Measurements from ENCODE around the gene GDF2. TPM values are rescaled to one million over a fixed set of nuclear protein-coding genes. Genes with fewer than 3 reads are reported as not detected.

GDF2 gene
- polyA plus RNA-seq, 1 experiment, result not detected

DNA sequence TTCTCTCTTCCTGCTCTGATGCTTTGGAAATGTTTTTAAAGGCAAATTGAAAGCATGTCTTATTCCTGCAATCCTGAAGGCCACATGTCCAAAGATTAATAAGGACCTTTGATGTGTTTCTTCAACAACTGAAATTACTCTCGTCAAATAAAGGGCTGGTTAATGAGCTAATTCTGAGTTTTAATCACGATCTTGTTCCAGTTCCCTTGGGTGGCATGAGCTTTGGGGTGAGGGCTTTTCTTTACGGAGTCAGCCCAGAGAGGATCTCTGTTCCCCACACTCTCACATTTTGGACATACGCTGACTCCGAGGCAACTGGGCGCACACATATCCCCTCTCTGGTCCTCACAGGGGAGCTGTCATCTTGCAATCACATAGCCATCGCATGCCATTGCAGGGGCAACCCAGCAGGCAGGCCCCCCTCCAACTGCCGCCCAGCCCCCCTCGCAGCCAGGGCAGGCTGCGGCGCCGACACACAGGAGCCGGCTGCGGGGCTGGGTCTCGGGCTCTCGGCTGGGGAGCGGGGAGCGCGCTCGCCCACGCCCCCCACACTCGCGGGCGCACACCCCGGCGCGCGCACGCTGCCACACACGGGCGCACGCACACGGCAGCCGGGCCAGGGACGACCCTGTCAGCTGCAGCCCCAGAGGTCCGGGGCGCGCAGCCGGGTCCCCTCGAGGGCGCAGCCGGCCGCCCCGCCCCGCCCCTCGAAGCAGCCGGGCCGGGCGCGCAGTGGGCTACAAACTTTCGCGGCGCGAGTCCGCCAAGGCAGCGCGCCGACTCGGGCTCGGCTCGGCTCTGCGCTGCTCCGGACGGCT lies 22.4 kb upstream of the GDF2 start, which contains the start of gene GDF10:
GDF10 (plus strand) TSS at position 587 of the 818 bp plus-strand sequence. CDS start 455 bp downstream, outside the sequence.
- ChIA-PET CTCF (interaction anchor here (1.9 to 2.6 kb wide), 3 partner anchors 12 to 275 kb away, joined by 6 to 11 read pairs (median 8); no protein-coding TSS in a partner anchor), POLR2A (no interaction called here)
- H3K4me3 ChIP-seq (ENCODE audit: low read depth, low read length), result no peak within 1 kb of the TSS

DNA sequence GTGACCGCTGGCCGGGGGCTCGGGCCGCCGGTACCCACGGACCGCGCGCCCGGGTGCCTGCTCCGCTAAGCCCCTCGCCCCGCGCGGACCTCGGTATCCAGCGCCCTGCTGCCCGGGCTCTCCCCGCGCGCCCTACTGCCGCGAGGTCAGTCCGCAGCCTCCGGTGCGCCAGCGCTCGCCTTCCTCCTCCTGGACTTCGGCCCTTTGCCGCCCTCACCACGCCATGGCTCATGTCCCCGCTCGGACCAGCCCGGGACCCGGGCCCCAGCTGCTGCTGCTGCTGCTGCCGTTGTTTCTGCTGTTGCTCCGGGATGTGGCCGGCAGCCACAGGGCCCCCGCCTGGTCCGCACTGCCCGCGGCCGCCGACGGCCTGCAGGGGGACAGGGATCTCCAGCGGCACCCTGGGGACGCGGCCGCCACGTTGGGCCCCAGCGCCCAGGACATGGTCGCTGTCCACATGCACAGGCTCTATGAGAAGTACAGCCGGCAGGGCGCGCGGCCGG lies 21.8 kb upstream of the GDF2 start:
- CTCF ChIA-PET, result interaction anchor here (1.9 to 2.6 kb wide), 2 partner anchors 11 to 253 kb away, joined by 6 to 11 read pairs; no protein-coding TSS in a partner anchor
- Histone ChIP-seq H3K36me3 (ENCODE audit: control insufficient read depth, insufficient read depth, low read length) (no peaks in the 10 kb centered on the region), H3K27me3 (ENCODE audit: control insufficient read depth, insufficient read depth, low read length) (peaks cover 20% of the 10 kb centered on the region), H3K4me3 (ENCODE audit: low read depth, low read length) (no peak overlapping the region)
- POLR2A ChIA-PET, result no interaction called here
- DNase-seq (ENCODE audit: low read depth), result no peak
- TF ChIP-seq, protein P1, sequence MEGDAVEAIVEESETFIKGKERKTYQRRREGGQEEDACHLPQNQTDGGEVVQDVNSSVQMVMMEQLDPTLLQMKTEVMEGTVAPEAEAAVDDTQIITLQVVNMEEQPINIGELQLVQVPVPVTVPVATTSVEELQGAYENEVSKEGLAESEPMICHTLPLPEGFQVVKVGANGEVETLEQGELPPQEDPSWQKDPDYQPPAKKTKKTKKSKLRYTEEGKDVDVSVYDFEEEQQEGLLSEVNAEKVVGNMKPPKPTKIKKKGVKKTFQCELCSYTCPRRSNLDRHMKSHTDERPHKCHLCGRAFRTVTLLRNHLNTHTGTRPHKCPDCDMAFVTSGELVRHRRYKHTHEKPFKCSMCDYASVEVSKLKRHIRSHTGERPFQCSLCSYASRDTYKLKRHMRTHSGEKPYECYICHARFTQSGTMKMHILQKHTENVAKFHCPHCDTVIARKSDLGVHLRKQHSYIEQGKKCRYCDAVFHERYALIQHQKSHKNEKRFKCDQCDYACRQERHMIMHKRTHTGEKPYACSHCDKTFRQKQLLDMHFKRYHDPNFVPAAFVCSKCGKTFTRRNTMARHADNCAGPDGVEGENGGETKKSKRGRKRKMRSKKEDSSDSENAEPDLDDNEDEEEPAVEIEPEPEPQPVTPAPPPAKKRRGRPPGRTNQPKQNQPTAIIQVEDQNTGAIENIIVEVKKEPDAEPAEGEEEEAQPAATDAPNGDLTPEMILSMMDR (IDR thresholded peaks at IDR 0.05; ENCODE audit: insufficient read depth, low read depth, low read length), result no peak

More for the DNA sequence above, 22.4 kb upstream of the GDF2 start, which contains the start of gene GDF10:
- no peak for DNase-seq (ENCODE audit: low read depth)
- Histone ChIP-seq H3K27me3 (ENCODE audit: control insufficient read depth, insufficient read depth, low read length) (peaks cover 22% of the 10 kb centered on the region), H3K36me3 (ENCODE audit: control insufficient read depth, insufficient read depth, low read length) (no peaks in the 10 kb centered on the region)
- TF ChIP-seq, protein P1 (IDR thresholded peaks at IDR 0.05; ENCODE audit: insufficient read depth, low read depth, low read length), result no peak

DNA sequence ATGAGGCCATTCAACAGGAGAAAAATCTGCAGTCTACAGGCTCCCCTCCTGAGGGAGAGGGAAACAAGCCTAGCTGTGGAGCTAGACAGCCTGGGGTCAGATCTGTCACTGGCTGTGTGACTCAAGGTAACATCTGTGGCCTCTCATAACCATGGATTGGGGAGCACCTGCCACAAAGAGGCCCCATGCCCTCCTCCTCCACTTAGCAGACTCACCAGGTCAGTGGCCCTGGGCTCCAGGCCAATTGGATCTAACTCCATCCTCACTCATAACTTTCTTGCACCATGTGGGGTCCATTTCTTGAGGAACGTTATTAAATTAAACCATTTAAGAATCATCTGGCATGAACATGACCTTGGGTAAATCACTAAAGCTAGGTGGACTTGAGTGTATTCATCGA lies 20.4 kb upstream of the GDF2 start:
- H3K4me3 ChIP-seq (ENCODE audit: low read depth, low read length), result no peak overlapping the region
- no peaks in the 10 kb centered on the region for H3K36me3 ChIP-seq (ENCODE audit: control insufficient read depth, insufficient read depth, low read length)
- TF ChIP-seq, protein P1 (IDR thresholded peaks at IDR 0.05; ENCODE audit: insufficient read depth, low read depth, low read length), result no peak
- peaks cover 12% of the 10 kb centered on the region for H3K27me3 ChIP-seq (ENCODE audit: control insufficient read depth, insufficient read depth, low read length)
- POLR2A ChIA-PET, result no interaction called here
- CTCF ChIA-PET, result interaction anchor here (0.7 to 3.3 kb wide), 3 partner anchors 39 to 277 kb away, joined by 4 to 15 read pairs (median 11); no protein-coding TSS in a partner anchor
- no peak for DNase-seq (ENCODE audit: low read depth)

DNA sequence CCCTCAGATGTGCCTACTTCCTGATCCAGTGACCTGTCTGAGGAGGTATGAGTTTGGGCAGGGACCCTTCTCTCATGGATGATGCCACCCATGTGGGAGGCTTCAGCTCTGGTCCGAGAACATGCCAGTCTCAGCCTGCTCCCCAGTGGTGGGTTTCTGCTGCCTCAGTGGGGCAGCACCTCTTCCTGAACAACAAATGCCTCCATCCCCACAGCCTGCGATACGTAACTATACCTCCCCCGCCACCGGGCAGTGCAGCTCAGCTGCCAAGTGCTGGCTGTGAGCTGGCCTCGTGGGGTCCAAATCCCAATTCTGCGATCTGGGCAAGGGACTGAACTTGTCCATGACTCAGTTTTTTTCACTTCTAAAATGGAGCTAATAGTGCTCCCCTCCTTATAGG lies 19.1 kb upstream of the GDF2 start:
- no peak overlapping the region for H3K4me3 ChIP-seq (ENCODE audit: low read depth, low read length)
- no peaks in the 10 kb centered on the region for H3K36me3 ChIP-seq (ENCODE audit: control insufficient read depth, insufficient read depth, low read length)
- TF ChIP-seq, protein P1 (IDR thresholded peaks at IDR 0.05; ENCODE audit: insufficient read depth, low read depth, low read length), result no peak
- H3K27me3 ChIP-seq (ENCODE audit: control insufficient read depth, insufficient read depth, low read length), result peaks cover 10% of the 10 kb centered on the region
- ChIA-PET CTCF (interaction anchor here (0.6 to 3.3 kb wide), 7 partner anchors 9 to 278 kb away, joined by 3 to 15 read pairs (median 3); no protein-coding TSS in a partner anchor), POLR2A (no interaction called here)
- no peak for DNase-seq (ENCODE audit: low read depth)

DNA sequence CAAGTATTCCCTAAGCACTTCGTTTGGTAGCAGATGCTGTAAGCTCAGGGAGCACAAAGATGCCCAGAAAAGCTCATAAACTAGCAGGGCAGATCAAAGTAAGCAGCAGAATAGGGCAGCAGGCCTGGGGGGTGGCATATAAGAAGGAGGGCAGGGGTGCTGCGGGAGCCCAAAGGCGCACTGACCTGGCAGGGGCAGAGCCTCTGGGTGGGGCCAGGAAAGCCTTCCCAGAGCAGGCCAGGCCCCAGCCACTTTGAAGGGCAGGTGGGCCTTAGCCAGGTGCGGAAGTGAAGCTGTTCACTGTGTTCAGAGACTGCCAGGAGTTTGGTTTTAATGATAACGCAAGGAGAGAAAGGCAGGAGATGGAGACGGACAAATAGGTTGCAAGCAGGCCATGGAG lies 18.4 kb upstream of the GDF2 start:
- H3K36me3 ChIP-seq (ENCODE audit: control insufficient read depth, insufficient read depth, low read length), result no peaks in the 10 kb centered on the region
- TF ChIP-seq, protein P1 (IDR thresholded peaks at IDR 0.05; ENCODE audit: insufficient read depth, low read depth, low read length), result no peak
- POLR2A ChIA-PET, result no interaction called here
- H3K4me3 ChIP-seq (ENCODE audit: low read depth, low read length), result no peak overlapping the region
- no peak for DNase-seq (ENCODE audit: low read depth)
- H3K27me3 ChIP-seq (ENCODE audit: control insufficient read depth, insufficient read depth, low read length), result peaks cover 11% of the 10 kb centered on the region
- CTCF ChIA-PET, result interaction anchor here (1.1 to 3.3 kb wide), 5 partner anchors 8 to 279 kb away, joined by 3 to 15 read pairs (median 4); no protein-coding TSS in a partner anchor

Measured in BJ (cell line).